Measurements from ENCODE around the gene LAMC3. TPM values are rescaled to one million over a fixed set of nuclear protein-coding genes. Genes with fewer than 3 reads are reported as not detected.
A peak's percentile ranks its signal among the peaks of the same experiment; 100 is the strongest.

LAMC3 gene
- total RNA-seq, 1 donor from 2014 or later = 30.1 TPM

DNA sequence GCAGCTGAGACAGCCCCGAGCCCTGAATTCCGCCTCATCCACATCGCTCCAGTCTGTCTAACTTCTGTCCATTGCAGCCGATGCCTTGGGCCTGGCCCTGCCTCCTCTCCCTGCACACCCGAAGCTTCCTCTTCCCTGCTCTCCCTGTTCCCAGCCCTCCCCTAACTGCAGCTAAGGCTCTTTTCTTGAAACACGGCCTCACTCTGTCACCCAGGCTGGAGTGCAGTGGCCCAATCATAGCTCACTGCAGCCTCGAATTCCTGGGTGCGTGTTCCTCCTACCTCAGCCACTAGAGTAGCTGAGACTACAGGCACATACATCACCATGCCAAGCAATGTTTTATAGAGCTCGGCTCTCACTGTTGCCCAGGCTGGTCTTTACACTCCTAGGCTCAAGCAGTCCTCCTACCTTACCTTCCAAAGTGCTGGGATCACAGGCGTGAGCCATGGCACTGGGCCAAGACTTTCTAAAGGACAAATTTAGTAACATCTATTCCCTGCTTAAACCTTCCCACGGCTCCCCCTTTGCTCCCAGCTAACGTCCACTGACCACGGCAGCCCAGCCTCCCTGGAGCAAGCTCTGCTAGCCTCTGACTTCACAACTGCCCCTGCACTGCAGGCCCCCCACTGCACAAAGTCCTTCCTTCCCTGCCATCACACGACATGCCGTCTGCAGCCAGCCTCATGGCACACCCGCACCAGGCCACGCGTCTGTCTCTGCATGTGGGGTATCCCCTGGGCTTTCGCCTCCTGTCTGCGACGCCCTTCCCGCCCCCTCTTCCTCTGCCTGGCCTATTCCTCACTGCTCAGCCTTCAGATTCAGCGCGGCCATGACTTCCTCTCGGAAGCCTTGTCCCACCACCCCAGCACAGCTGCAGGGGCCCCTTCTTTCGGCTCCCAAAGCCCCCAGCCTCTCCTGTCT, 28.6 kb downstream of the LAMC3 start:
- Mint-ChIP-seq H3K4me1 (ENCODE audit: unreplicated experiment) (peaks cover 19% of the 10 kb centered on the region), H3K4me3 (ENCODE audit: unreplicated experiment) (peak overlapping the region; percentile 70), H3K27me3 (ENCODE audit: unreplicated experiment) (peaks cover 15% of the 10 kb centered on the region), H3K9me3 (ENCODE audit: unreplicated experiment) (no peaks in the 10 kb centered on the region), H3K36me3 (ENCODE audit: low read depth, unreplicated experiment) (peaks cover 10% of the 10 kb centered on the region), H3K27ac (ENCODE audit: unreplicated experiment) (no peak overlapping the region)
- TF ChIP-seq, protein P1, sequence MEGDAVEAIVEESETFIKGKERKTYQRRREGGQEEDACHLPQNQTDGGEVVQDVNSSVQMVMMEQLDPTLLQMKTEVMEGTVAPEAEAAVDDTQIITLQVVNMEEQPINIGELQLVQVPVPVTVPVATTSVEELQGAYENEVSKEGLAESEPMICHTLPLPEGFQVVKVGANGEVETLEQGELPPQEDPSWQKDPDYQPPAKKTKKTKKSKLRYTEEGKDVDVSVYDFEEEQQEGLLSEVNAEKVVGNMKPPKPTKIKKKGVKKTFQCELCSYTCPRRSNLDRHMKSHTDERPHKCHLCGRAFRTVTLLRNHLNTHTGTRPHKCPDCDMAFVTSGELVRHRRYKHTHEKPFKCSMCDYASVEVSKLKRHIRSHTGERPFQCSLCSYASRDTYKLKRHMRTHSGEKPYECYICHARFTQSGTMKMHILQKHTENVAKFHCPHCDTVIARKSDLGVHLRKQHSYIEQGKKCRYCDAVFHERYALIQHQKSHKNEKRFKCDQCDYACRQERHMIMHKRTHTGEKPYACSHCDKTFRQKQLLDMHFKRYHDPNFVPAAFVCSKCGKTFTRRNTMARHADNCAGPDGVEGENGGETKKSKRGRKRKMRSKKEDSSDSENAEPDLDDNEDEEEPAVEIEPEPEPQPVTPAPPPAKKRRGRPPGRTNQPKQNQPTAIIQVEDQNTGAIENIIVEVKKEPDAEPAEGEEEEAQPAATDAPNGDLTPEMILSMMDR (IDR thresholded peaks at IDR 0.05; ENCODE audit: unreplicated experiment) = no peak
- no peak for DNase-seq (ENCODE audit: low spot score)

GRCh38 chr9:131038256-131039128, 29.5 kb downstream of the LAMC3 start:
- TF ChIP-seq, protein P1 (IDR thresholded peaks at IDR 0.05; ENCODE audit: unreplicated experiment) = no peak
- peak overlapping the region; percentile 49 for H3K4me3 Mint-ChIP-seq (ENCODE audit: unreplicated experiment)
- no peak for DNase-seq (ENCODE audit: low spot score)
- peaks cover 14% of the 10 kb centered on the region for H3K27me3 Mint-ChIP-seq (ENCODE audit: unreplicated experiment)
- peaks cover 10% of the 10 kb centered on the region for H3K36me3 Mint-ChIP-seq (ENCODE audit: low read depth, unreplicated experiment)
- peaks cover 13% of the 10 kb centered on the region for H3K4me1 Mint-ChIP-seq (ENCODE audit: unreplicated experiment)
- H3K27ac Mint-ChIP-seq (ENCODE audit: unreplicated experiment) = no peak overlapping the region
- H3K9me3 Mint-ChIP-seq (ENCODE audit: unreplicated experiment) = no peaks in the 10 kb centered on the region

- peaks cover 13% of the 10 kb centered on the region for H3K27me3 Mint-ChIP-seq (ENCODE audit: unreplicated experiment)
- H3K27ac Mint-ChIP-seq (ENCODE audit: unreplicated experiment) = peak overlapping the region; percentile 11
- no peak overlapping the region for H3K4me3 Mint-ChIP-seq (ENCODE audit: unreplicated experiment)
- H3K4me1 Mint-ChIP-seq (ENCODE audit: unreplicated experiment) = peaks cover 11% of the 10 kb centered on the region
- DNase-seq (ENCODE audit: low spot score) = no peak
- H3K9me3 Mint-ChIP-seq (ENCODE audit: unreplicated experiment) = no peaks in the 10 kb centered on the region
- H3K36me3 Mint-ChIP-seq (ENCODE audit: low read depth, unreplicated experiment) = peaks cover 10% of the 10 kb centered on the region
- TF ChIP-seq, protein P1 (IDR thresholded peaks at IDR 0.05; ENCODE audit: unreplicated experiment) = no peak
These were observed 30.4 kb downstream of the LAMC3 start for GRCh38 chr9:131039129-131039954.

GRCh38 chr9:131042666-131043065, 33.7 kb downstream of the LAMC3 start:
- no peak overlapping the region for H3K4me3 Mint-ChIP-seq (ENCODE audit: unreplicated experiment)
- DNase-seq (ENCODE audit: low spot score) = no peak
- H3K27me3 Mint-ChIP-seq (ENCODE audit: unreplicated experiment) = peaks cover 11% of the 10 kb centered on the region
- H3K4me1 Mint-ChIP-seq (ENCODE audit: unreplicated experiment) = peaks cover 11% of the 10 kb centered on the region
- H3K27ac Mint-ChIP-seq (ENCODE audit: unreplicated experiment) = no peak overlapping the region
- TF ChIP-seq, protein P1 (IDR thresholded peaks at IDR 0.05; ENCODE audit: unreplicated experiment) = no peak
- H3K9me3 Mint-ChIP-seq (ENCODE audit: unreplicated experiment) = no peaks in the 10 kb centered on the region
- peaks cover 5% of the 10 kb centered on the region for H3K36me3 Mint-ChIP-seq (ENCODE audit: low read depth, unreplicated experiment)
